ENCODE data around the gene FUCA2.
"Not testable (repeated sequence)": the region's sequence is repeated elsewhere in the genome, so short reads cannot be mapped to it uniquely, and the experiment has no call there.

FUCA2 gene

GRCh38 chr6:143490775-143491174 is 20.7 kb downstream of the FUCA2 start:
- no peak for FAIRE-seq

- no peak for FAIRE-seq
Measured at GRCh38 chr6:143490244-143490643, 21.3 kb downstream of the FUCA2 start.

- no peak for FAIRE-seq
Measured at GRCh38 chr6:143486752-143487151, 24.8 kb downstream of the FUCA2 start.

GRCh38 chr6:143485967-143486366 is 25.6 kb downstream of the FUCA2 start:
- FAIRE-seq, result no peak

GRCh38 chr6:143482593-143482992 is 28.9 kb downstream of the FUCA2 start:
- no peak for FAIRE-seq

GRCh38 chr6:143478479-143479062 is 32.9 kb downstream of the FUCA2 start:
- FAIRE-seq, result no peak

- FAIRE-seq, result no peak
Measured at GRCh38 chr6:143476545-143476944, 35.0 kb downstream of the FUCA2 start.

- no peak for FAIRE-seq
Measured at GRCh38 chr6:143471822-143472221, 39.7 kb downstream of the FUCA2 start.

- FAIRE-seq, result not testable (repeated sequence)
Measured at GRCh38 chr6:143468823-143469222, 42.7 kb downstream of the FUCA2 start.

- FAIRE-seq, result no peak
Measured at GRCh38 chr6:143468026-143468425, 43.5 kb downstream of the FUCA2 start.

GRCh38 chr6:143465546-143465945 is 46.0 kb downstream of the FUCA2 start:
- FAIRE-seq, result no peak

GRCh38 chr6:143457563-143458359 is 53.8 kb downstream of the FUCA2 start:
- no peak for FAIRE-seq

- no peak for FAIRE-seq
Measured at GRCh38 chr6:143451531-143451930, 60.0 kb downstream of the FUCA2 start.

- FAIRE-seq, result peak; percentile 89
Measured at GRCh38 chr6:143450453-143451371, 60.8 kb downstream of the FUCA2 start, which contains the start of the genes ADAT2 and PEX3. Gene ADAT2 (minus strand): TSS chr6:143450695. CDS start chr6:143450658, 37 bp downstream. Gene PEX3 (plus strand): TSS chr6:143450805. CDS start chr6:143451043, 238 bp downstream.

- FAIRE-seq, result no peak
Measured at GRCh38 chr6:143449714-143450452, 61.6 kb downstream of the FUCA2 start.

GRCh38 chr6:143449082-143449713 is 62.3 kb downstream of the FUCA2 start:
- no peak for FAIRE-seq

- not testable (repeated sequence) for FAIRE-seq
Measured at GRCh38 chr6:143447865-143448264, 63.7 kb downstream of the FUCA2 start.

Measured in endometrium (tissue), 2 donors.